Amniotic epithelial cell (primary cell): Measurements from ENCODE around the gene LTO1.
A peak's percentile ranks its signal among the peaks of the same experiment; 100 is the strongest.

Experiments used
- DNase-seq: peaks from one replicate; pipeline ENCODE4 v3.0.0-alpha.2; 2010; ENCODE audit warnings: low read depth

Gene LTO1

DNA sequence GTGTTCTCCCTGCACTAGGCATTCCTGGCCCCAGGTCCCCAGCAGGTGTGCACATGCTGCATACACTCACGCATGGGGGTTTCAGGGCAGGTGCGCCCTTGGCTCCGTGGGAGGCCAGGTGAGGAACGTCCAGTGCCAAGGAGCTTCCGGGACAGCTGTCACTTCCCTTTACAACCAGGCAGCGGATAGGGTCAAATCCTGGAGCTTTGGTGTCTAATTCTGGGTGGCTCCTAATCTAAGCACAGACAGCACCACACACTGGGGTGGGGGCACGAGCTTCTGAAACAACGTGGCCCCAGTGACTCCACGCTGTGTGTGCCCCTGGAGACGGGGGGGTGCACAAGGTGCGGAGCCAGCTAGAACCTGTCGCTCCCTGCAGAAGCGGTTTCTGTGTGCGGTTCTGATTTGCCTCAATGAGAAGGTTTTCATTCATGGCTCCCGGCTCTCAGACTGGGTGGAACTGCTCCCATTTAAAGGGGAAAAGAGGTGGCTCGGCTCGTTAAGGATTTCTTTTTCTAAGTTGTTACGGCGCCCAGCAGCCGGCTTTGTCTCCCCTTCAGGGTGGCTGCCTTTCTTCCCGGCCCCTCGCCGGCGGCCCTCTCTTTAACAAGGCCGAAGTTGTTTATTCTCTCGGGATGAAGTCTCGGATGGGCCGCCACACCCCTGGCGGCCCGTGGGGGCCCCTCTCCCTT, 29.2 kb downstream of the LTO1 start:
- no peak for DNase-seq

DNA sequence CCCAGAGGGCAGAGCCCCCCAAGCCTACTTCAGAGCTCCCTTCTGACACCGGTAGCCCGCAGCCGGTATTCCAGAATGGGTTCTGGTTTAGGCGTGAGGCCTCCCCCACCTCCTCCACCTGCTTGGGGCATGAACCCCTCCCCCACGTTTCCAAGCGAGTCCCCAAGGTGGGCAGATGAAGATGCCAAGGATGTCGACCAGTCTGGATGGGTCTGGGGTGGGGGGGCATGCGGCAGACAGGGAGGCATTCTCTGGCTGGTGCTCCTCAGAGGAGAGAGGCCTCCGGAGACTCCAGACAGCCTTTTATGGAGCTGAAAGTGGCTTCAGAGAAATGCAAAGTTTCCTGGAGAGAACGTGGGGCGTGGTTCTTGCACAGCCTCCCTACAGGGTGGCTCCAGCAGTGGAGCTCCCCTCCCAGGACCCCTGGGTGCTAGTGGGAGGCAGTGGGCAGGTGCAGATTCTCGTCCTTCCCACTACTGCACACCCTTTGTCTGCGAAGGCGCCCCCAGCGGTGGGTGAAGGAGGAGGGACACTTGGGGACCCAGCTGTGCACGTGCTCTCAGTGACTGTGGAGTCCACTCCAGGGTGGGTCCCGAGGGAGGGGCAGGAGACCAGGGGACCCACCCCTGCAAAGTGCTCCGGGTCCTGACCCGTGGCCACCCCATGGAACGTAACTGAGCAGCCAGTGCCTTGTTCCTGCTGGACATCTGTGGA, 30.0 kb downstream of the LTO1 start:
- no peak for DNase-seq

DNA sequence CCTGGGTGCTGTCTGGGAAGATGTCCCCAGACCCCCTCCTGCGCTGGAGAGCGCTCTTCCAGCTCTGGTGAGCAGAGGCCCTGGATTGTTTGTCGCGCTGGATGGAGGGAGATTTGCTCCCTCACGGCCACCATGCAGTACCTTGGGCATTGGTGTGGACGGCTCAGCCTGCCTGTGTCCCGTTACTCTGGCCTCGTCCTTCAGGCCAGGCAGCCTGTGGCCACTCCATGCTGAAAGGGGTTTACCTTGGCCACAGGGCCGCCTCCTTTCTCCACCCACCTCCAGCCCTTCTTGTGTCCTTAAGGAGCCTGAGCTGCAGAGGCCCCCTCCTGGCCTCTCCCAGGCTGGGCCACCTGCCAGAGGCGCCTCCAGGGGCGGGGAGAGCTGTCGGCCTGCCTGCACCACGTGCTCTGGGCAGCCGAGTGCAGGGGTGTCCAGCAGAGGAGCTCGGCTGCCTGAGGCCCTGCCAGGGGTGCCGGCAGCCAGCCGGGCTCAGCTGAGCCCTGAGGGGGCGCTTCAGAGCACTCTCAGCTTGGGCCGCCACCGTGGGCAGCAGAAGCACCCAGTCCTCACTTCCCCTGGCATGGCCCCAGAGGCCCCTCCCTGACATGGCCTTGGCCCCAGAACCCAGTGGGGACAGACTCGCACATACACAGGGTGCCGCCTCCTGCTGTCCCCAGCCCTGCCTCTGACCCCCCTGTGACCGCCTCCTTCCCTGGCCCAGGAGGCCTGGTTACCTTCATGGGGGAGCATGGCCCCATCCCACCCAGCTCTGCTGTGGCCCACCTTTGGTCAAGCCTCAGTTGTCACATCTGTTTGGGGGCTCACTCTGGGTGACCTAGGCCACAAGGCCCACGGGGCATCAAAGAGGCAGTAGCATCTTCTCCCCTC, 30.8 kb downstream of the LTO1 start:
- peak; percentile 91 for DNase-seq

DNA sequence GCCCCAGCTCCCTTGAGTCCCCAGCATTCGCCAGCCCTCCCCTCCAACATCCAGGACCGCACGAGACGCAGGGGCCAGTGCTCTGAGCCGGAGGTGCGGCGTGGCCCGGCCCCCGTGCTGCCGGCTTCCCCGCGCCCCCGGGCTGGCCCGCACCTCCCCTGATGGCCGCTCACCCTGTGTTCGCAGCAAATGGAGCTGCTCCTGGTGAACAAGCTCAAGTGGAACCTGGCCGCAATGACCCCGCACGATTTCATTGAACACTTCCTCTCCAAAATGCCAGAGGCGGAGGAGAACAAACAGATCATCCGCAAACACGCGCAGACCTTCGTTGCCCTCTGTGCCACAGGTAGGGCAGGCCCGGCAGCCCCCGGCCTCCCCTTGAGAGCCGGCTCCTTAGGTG, 31.5 kb downstream of the LTO1 start:
- no peak for DNase-seq

DNA sequence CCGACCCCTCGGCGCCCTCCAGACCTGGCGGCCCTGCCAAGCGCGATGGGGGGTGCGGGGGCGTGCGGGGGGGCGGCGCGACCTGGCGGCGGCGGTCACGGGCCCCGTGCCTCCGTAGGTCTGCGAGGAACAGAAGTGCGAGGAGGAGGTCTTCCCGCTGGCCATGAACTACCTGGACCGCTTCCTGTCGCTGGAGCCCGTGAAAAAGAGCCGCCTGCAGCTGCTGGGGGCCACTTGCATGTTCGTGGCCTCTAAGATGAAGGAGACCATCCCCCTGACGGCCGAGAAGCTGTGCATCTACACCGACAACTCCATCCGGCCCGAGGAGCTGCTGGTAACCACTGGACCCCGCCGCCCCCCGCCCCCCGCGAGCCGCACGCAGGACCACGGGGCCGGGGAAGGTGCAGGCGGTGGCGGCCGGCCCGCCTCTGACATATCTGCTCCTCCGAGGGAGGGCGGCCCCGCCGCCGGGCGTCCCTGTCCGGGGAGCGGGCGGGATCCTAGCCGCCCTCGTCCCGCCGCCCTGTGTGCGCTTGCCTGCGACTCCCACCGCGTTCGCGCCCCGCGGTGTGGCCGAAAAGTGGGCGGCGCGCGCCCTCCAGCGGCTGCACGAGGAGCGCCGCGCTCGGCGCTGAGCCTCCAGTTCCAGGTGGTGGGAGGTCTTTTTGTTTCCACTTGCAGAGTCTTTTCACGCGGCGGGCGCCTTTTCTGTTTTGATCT, 32.1 kb downstream of the LTO1 start:
- peak; percentile 64 for DNase-seq

DNA sequence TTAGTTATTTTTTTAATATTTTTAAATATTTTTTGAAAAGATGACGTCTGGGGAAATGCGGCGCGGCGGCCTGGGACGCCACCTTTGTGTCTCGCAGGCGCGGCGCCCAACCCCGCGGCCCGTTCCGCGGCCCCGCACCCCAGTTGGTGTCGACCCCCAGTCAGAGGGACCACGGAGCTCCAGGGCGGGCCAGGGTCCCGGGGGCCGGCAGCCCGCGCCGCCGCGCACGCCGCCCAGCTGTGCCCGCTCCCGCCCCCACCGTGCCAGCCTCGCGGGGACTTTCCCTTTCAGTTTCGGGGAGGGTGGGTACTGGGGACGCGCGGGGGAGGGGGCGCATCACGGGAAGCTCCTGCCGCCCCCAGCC, 32.6 kb downstream of the LTO1 start:
- no peak for DNase-seq

DNA sequence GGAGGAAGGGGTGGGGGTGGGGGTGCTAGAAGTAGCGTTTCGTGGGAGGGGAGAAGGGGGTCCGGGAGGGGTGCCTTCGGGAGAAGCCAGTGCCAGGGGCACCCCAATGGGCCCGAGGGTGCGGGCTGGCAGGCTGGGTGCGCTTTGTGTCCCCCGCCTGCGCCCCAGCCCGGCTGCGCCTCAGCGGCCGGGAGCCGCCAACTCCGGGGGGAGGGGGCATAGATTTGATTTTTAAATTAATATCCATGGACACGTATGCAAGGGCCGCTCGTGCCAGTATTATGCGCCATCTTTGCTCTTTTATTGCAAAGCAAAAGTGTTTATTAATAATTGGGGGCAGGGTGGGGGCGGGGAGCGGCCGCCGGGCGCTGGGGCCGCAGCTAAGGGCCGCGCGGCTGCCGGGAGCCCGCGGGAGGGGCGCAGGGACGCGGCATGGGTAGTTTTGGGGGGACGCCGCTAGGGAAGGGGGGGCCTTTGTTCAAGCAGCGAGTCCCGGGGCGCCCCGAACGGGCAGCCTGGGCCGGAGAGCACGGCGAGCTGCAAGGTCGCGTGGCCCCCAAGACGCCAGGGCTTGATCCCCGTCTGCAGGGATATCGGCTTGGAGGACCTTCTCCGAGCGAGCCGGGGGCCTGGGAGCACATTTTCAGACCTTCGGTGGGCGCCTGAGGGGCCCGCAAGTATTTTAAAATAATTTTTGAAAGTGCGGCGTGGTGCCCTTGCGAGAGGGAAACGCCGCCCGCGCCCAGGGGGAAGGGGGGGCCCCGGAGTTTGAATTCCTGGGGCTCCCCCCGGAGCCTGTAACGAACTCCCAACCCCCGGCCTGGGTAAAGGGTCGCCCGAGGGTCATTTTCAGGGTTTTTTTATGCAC, 33.2 kb downstream of the LTO1 start:
- DNase-seq, result no peak

DNA sequence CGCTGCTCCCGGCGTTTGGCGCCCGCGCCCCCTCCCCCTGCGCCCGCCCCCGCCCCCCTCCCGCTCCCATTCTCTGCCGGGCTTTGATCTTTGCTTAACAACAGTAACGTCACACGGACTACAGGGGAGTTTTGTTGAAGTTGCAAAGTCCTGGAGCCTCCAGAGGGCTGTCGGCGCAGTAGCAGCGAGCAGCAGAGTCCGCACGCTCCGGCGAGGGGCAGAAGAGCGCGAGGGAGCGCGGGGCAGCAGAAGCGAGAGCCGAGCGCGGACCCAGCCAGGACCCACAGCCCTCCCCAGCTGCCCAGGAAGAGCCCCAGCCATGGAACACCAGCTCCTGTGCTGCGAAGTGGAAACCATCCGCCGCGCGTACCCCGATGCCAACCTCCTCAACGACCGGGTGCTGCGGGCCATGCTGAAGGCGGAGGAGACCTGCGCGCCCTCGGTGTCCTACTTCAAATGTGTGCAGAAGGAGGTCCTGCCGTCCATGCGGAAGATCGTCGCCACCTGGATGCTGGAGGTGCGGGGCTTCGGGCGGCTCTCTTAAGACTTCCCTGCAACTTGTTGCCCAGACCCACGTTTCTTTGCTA, 34.1 kb downstream of the LTO1 start, which contains the start of gene CCND1:
TSS of gene CCND1 (plus strand) at position 162 of the 587 bp plus-strand sequence. CDS start at position 320, 158 bp downstream.
- DNase-seq, result peak; percentile 89

DNA sequence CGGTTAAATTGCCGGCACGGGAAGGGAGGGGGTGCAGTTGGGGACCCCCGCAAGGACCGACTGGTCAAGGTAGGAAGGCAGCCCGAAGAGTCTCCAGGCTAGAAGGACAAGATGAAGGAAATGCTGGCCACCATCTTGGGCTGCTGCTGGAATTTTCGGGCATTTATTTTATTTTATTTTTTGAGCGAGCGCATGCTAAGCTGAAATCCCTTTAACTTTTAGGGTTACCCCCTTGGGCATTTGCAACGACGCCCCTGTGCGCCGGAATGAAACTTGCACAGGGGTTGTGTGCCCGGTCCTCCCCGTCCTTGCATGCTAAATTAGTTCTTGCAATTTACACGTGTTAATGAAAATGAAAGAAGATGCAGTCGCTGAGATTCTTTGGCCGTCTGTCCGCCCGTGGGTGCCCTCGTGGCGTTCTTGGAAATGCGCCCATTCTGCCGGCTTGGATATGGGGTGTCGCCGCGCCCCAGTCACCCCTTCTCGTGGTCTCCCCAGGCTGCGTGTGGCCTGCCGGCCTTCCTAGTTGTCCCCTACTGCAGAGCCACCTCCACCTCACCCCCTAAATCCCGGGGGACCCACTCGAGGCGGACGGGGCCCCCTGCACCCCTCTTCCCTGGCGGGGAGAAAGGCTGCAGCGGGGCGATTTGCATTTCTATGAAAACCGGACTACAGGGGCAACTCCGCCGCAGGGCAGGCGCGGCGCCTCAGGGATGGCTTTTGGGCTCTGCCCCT, 34.7 kb downstream of the LTO1 start:
- no peak for DNase-seq

DNA sequence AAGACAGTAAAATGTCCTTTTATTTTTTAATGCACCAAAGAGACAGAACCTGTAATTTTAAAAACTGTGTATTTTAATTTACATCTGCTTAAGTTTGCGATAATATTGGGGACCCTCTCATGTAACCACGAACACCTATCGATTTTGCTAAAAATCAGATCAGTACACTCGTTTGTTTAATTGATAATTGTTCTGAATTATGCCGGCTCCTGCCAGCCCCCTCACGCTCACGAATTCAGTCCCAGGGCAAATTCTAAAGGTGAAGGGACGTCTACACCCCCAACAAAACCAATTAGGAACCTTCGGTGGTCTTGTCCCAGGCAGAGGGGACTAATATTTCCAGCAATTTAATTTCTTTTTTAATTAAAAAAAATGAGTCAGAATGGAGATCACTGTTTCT, 35.3 kb downstream of the LTO1 start:
- DNase-seq, result no peak

DNA sequence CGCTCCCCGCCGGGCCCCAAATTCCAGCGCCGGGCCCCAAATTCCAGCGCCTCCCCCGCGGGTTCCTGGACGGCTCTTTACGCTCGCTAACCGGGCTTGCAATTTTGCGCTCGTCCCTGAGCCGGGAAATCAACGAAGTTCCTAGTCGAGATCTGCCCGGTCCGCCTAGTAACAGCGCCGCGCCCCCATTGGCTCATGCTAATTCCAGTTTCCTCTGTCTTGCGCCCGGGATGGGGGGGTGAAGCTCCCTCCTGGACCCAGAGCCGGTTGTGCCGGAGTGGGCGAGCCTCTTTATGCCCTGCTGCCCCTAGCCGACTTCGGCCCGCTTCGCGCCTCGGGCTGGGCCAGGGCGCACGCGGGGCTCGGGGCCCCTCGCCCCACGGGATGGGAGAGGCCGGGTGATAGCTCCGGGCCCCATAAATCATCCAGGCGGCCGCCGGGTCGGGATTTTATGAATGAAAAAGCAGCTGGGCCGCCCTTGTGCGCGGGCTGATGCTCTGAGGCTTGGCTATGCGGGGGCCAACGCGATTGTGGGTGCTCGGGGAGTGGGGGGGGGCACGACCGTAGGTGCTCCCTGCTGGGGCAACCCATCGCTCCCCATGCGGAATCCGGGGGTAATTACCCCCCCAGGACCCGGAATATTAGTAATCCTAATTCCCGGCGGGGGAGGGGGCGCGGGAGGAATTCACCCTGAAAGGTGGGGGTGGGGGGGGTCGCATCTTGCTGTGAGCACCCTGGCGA, 36.0 kb downstream of the LTO1 start:
- peak; percentile 96 for DNase-seq

DNA sequence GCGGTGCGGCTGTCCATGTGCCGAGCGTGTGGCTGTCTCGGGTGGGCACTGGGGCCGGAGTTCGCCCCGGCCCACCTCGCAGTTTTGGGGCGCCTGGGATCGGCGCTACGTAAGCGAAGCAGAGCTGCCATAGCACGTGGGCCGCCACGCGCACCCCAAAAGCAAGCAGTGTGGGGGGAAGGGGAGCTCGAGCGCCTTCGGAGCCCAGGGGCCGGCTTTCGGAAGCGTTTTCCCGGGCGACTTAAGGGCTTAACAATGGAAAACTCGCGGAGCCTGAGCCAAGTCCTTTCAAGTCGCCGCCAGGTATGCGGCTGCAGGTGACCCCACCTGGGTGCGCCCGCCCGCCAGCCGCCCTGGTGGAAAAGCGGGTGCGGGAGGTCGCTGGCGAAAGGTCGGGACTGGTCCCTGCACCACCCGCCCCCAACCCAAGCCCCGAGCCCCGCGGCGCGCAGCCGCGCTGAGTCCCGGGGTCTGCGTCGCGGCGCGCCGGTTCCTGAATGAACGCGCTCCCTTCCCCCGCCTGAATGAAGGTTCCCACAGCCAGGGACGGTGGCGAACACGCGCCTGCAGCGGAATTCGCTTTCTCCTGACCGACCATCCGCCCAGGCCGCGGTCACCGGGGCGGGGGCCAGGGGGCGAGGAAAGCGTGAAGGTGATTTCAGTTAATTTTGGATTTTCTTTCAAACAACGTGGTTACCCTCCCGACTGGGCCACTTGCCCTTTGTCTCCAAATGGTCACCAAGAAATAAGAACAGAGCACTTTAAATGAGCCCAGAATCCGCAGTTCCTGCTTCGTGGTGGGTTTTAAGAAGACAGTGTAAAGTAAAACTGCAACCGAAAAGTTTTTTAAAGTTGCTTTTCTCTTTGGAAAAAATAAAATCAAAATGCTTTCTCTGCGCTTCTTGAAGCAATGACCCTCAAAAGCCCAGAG, 36.9 kb downstream of the LTO1 start:
- peak; percentile 65 for DNase-seq

DNA sequence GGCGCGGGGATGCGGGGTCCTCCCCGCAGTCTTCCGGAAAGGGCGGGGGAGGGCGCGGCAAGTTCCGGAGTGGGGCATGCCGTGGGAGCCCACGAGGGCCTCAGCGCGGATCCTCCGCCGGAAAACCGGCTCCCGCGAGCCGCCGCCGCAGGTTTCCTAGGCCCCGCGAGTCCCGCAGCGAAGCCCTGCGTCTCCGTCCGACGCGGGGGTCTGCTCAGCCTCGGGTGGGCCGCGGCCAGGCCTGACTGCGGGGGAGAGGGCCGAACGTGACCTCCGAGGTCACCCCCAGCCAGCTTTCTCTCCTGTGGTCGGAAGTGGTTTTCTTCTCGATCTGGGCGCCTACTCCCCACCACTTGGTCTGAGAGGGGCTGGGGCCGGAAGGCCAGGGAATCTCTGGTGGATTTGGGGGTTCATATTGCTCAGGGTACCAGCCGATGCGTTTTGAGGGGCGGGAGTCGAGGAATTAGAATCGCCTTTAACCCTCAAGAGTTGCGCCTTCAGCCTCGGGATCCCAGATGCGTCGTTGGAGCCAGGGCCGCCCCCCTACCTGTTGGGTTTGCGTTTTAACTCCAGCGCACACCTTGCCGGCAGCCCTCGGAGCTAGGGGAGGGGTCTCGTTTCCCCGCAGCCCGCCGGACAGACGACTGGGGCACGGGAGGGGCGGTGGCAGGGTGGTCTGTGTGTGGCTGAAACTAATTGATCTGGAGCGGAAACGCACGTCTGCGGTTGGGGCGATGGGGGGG, 37.8 kb downstream of the LTO1 start:
- no peak for DNase-seq

DNA sequence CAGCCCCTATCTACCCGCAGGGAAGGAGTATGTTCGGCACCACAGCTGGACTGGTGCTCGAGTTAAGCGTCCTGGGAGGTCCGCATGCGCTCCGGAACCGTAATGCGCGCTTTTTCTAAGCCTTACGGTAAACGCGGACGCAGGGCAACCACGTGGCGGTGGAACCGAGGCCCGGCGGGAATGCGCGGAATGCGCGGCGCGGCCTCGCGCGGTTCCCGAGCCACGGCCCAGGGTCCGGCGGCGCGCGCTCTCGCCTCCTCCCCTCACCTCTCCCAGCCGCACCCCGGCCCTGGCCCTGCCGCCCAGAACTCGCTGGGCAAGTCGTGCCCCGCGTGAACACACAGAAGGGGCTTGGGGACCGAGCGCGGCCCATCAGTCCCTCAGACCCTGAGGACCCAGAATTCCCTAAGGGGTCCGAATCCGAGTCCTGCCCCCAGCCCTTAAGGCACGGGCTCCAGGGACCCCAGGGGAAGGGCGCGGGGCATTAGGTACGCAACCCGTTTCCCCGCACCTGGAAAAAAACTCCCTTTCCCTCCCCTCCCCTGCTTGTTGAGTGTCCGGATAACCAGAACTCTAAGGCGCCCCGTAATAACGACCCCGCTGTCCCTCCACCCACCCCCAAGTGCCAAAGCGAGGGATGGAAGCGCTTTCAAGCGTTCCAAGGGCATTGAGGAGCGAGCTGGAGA, 38.5 kb downstream of the LTO1 start:
- DNase-seq, result peak; percentile 96

DNA sequence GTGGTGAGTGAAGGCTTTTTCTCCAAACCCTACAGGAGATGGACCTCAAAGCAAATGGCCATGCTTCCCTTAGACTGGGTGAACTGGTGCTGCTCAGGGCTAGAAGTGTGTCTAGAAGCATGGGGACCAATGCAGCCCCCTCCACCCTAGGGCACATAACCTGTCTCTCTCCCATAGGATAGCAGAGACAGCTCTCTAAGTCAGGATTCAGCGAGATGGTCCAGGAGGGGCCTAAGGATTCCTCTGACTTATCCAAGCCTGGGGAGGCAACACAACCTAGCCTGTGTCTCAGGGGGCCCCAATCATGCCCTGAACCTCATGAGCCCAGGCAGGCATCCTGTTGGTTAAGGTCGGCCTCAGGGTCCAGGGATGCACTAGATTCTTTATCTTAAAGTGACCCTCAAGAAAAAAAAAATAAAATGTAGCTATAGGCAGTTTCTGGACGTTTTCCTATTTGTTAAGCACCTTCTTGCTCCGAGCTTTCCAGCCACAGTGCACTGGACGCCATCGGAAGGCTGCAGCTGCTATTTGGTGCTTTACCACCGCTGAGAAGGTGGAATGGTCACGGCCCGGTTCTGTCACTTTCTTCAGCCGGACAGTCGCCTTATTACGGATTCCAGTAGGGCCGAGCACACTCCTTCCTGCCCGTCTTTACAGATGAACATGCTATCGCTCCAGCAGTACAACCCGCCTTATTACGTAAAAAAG, 39.2 kb downstream of the LTO1 start:
- DNase-seq, result no peak

DNA sequence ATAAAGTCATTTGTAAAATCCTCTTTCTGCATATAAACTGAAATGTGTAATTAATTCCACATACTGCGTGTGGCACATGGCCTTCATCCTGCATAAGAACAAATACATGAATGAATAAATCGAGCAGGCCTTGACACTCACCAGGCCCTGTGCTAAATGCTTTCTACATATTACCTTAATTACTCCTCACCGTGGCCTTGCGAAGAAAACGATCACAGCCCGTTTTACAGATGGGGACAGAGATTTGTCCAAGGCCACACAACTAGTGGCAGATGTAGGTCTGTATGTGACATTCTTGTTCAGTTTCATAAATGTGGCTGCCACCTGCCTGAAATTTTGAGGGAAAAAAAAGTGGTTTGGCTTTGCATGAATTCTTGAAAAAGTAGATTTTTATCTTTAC, 40.0 kb downstream of the LTO1 start:
- no peak for DNase-seq
